HTR-8/SVneo (cell line): ENCODE results near the gene PCDHA11.
A peak's percentile ranks its signal among the peaks of the same experiment; 100 is the strongest.
"Not testable (repeated sequence)": the region's sequence is repeated elsewhere in the genome, so short reads cannot be mapped to it uniquely, and the experiment has no call there.

Experiments
- DNase-seq: peaks from one replicate; pipeline ENCODE4 v3.0.0; 2011; ENCODE audit warnings: low spot score, mixed read lengths; ENCODE audit not compliant: insufficient read length
- FAIRE-seq: peaks from 2 replicates; lab custom pipeline; 2011; peaks lifted over from hg19 to GRCh38; lab: Jason Lieb, UNC

Gene PCDHA11

GRCh38 chr5:140849831-140850634 lies 18.7 kb upstream of the PCDHA11 start:
- FAIRE-seq, DNase-seq: not testable (repeated sequence)

GRCh38 chr5:140855772-140856674 lies 12.7 kb upstream of the PCDHA11 start, which contains the start of gene PCDHA10:
TSS of gene PCDHA10 (plus strand) at chr5:140855897. CDS start at chr5:140856049, 152 bp downstream.
- FAIRE-seq (no peak), DNase-seq (no peak)

- DNase-seq (no peak), FAIRE-seq (no peak)
Measured at GRCh38 chr5:140857177-140857986, 11.4 kb upstream of the PCDHA11 start.

- DNase-seq (no peak), FAIRE-seq (no peak)
Measured at GRCh38 chr5:140857987-140858240, 10.8 kb upstream of the PCDHA11 start.

GRCh38 chr5:140862441-140863295 lies 6.1 kb upstream of the PCDHA11 start:
- DNase-seq = no peak
- FAIRE-seq = no peak

- FAIRE-seq (no peak), DNase-seq (peak; percentile 60)
Measured at GRCh38 chr5:140869555-140869886, 764 bp downstream of the PCDHA11 start.

- FAIRE-seq (no peak), DNase-seq (no peak)
Measured at GRCh38 chr5:140870221-140871201, 1.8 kb downstream of the PCDHA11 start.

- FAIRE-seq (no peak), DNase-seq (peak; percentile 51)
Measured at GRCh38 chr5:140875085-140876065, 6.6 kb downstream of the PCDHA11 start, which contains the start of gene PCDHA12. TSS of gene PCDHA12 (plus strand) at chr5:140875308. CDS start at chr5:140875473, 165 bp downstream.

- DNase-seq, FAIRE-seq: not testable (repeated sequence)
Measured at GRCh38 chr5:140876541-140877261, 7.9 kb downstream of the PCDHA11 start.

- no peak for DNase-seq
- no peak for FAIRE-seq
Measured at GRCh38 chr5:140877262-140877581, 8.5 kb downstream of the PCDHA11 start.

- no peak for FAIRE-seq
- DNase-seq = no peak
Measured at GRCh38 chr5:140881889-140882590, 13.3 kb downstream of the PCDHA11 start, which contains the start of gene PCDHA13. TSS of gene PCDHA13 (plus strand) at chr5:140882124. CDS start at chr5:140882269, 145 bp downstream.

- FAIRE-seq = no peak
Measured at GRCh38 chr5:140882591-140882899, 13.8 kb downstream of the PCDHA11 start.

GRCh38 chr5:140883373-140883772 lies 14.6 kb downstream of the PCDHA11 start:
- no peak for DNase-seq
- peak; percentile 71 for FAIRE-seq

More at GRCh38 chr5:140882591-140882899, 13.8 kb downstream of the PCDHA11 start:
- DNase-seq = peak; percentile 31

GRCh38 chr5:140883927-140884697 lies 15.4 kb downstream of the PCDHA11 start:
- DNase-seq = no peak
- no peak for FAIRE-seq

- FAIRE-seq (no peak), DNase-seq (no peak)
Measured at GRCh38 chr5:140916325-140916724, 47.6 kb downstream of the PCDHA11 start.
